Stimulated activated CD8-positive, alpha-beta memory T cell treated with anti-CD3 and anti-CD28 coated beads, Interleukin-7, amount 100 ng/mL, for 24 hours (primary cell): Measurements from ENCODE around the gene NTRK2.

Experiments used
- DNase-seq: peaks from one replicate; pipeline ENCODE4 v3.0.0-alpha.2; 2020; ENCODE audit warnings: low read depth

Gene NTRK2

GRCh38 chr9:84736081-84736480 lies 66.6 kb downstream of the NTRK2 start:
- DNase-seq: no peak

- DNase-seq: no peak
Observed at GRCh38 chr9:84736536-84736935, 67.0 kb downstream of the NTRK2 start.

GRCh38 chr9:84738353-84738752 lies 68.8 kb downstream of the NTRK2 start:
- no peak for DNase-seq

GRCh38 chr9:84742261-84742660 lies 72.7 kb downstream of the NTRK2 start:
- DNase-seq: no peak

GRCh38 chr9:84744195-84744594 lies 74.7 kb downstream of the NTRK2 start:
- no peak for DNase-seq

GRCh38 chr9:84744726-84745125 lies 75.2 kb downstream of the NTRK2 start:
- no peak for DNase-seq

- DNase-seq: no peak
Observed at GRCh38 chr9:84748112-84748511, 78.6 kb downstream of the NTRK2 start.

GRCh38 chr9:84750152-84750865 lies 80.8 kb downstream of the NTRK2 start:
- no peak for DNase-seq

GRCh38 chr9:84751921-84752320 lies 82.4 kb downstream of the NTRK2 start:
- no peak for DNase-seq

- no peak for DNase-seq
Observed at GRCh38 chr9:84754461-84754860, 84.9 kb downstream of the NTRK2 start.

- no peak for DNase-seq
Observed at GRCh38 chr9:84754881-84755280, 85.4 kb downstream of the NTRK2 start.

- no peak for DNase-seq
Observed at GRCh38 chr9:84755380-84755779, 85.9 kb downstream of the NTRK2 start.

GRCh38 chr9:84756171-84756570 lies 86.6 kb downstream of the NTRK2 start:
- DNase-seq: no peak

GRCh38 chr9:84756731-84757130 lies 87.2 kb downstream of the NTRK2 start:
- no peak for DNase-seq

- DNase-seq: no peak
Observed at GRCh38 chr9:84758817-84759216, 89.3 kb downstream of the NTRK2 start.

- no peak for DNase-seq
Observed at GRCh38 chr9:84759300-84759750, 89.8 kb downstream of the NTRK2 start.

GRCh38 chr9:84759804-84760203 lies 90.3 kb downstream of the NTRK2 start:
- DNase-seq: no peak

GRCh38 chr9:84761137-84761808 lies 91.7 kb downstream of the NTRK2 start:
- no peak for DNase-seq

- no peak for DNase-seq
Observed at GRCh38 chr9:84772511-84772910, 103.0 kb downstream of the NTRK2 start.

GRCh38 chr9:84773022-84773421 lies 103.5 kb downstream of the NTRK2 start:
- DNase-seq: no peak

- DNase-seq: no peak
Observed at GRCh38 chr9:84775056-84775643, 105.6 kb downstream of the NTRK2 start.

GRCh38 chr9:84778570-84778969 lies 109.0 kb downstream of the NTRK2 start:
- DNase-seq: no peak

GRCh38 chr9:84779883-84780282 lies 110.4 kb downstream of the NTRK2 start:
- DNase-seq: no peak
